Heart left ventricle (tissue), 16 donors: ENCODE measurements around the gene IARS1. TPM values are rescaled to one million over a fixed set of nuclear protein-coding genes. Genes with fewer than 3 reads are reported as not detected.

Source experiments
- ATAC-seq, 4 donors: fragments of 200-7000 bp; cut with Tn5 transposase; one replicate each; pipeline ENCODE4 v1.9.1; 2020 to 2022; ENCODE audit warnings: moderate library complexity in 4 of 4, mild to moderate bottlenecking in 3 of 4, moderate number of reproducible peaks in 1 of 4
- DNase-seq, 5 donors: peaks; one replicate each; pipeline ENCODE4 v3.0.0-alpha.2; 2020
- H3K27ac ChIP-seq, 12 donors: fragments of 200-600 bp; sonication (generic) in 4 of 12; one replicate each; pipeline versions ENCODE4 v1.5.0 to v1.8.0; 2016 to 2022; ENCODE audit warnings: mild to moderate bottlenecking in 2 of 12
- H3K27me3 ChIP-seq, 9 donors: fragments of 200-600 bp; sonication (generic) in 2 of 9; one replicate each; pipeline versions ENCODE4 v1.5.1 to v1.8.0; 2016 to 2022; ENCODE audit warnings: mild to moderate bottlenecking in 3 of 9
- H3K36me3 ChIP-seq, 9 donors: fragments of 200-600 bp; sonication (generic) in 2 of 9; one replicate each; pipeline versions ENCODE4 v1.5.0 to v1.8.0; 2018 to 2022; ENCODE audit warnings: mild to moderate bottlenecking in 2 of 9
- H3K4me1 ChIP-seq, 12 donors: fragments of 200-600 bp; sonication (generic) in 4 of 12; one replicate each; pipeline versions ENCODE4 v1.5.0 to v1.8.0; 2016 to 2022; ENCODE audit warnings: mild to moderate bottlenecking in 3 of 12
- H3K4me3 ChIP-seq, 12 donors: fragments of 200-600 bp; sonication (generic) in 4 of 12; one replicate each; pipeline versions ENCODE4 v1.5.0 to v1.8.0; 2017 to 2022; ENCODE audit warnings: mild to moderate bottlenecking in 9 of 12, moderate library complexity in 4 of 12
- H3K9me3 ChIP-seq, 12 donors: fragments of 200-600 bp; sonication (generic) in 4 of 12; one replicate each; pipeline versions ENCODE4 v1.5.0 to v1.8.0; 2016 to 2022; ENCODE audit warnings: mild to moderate bottlenecking in 1 of 12
- CTCF ChIP-seq, 12 donors: fragments of 200-600 bp; sonication (generic) in 4 of 12; IDR thresholded peaks; one replicate each; pipeline versions ENCODE4 v1.5.0 to v1.8.0; 2018 to 2022; ENCODE audit warnings: antibody characterized with exemption in 12 of 12, mild to moderate bottlenecking in 5 of 12
- POLR2A ChIP-seq, 2 donors: fragments of 450-650 bp; IDR thresholded peaks; one replicate each; pipeline ENCODE4 v1.6.1; 2017; ENCODE audit warnings: antibody characterized with exemption in 2 of 2, mild to moderate bottlenecking in 2 of 2, moderate library complexity in 2 of 2
- WGBS, 4 donors: extraction: QIAGEN DNeasy Blood & Tissue Kit in 2 of 4; methylation state at CpG; one replicate each; pipeline versions ENCODE4 v1.1.5 to v1.1.7; 2013 to 2018; 5-methylcytosine and 5-hydroxymethylcytosine counted together
- intact Hi-C, 10 donors: fragments of 100-400 bp; cut with DNase I; formaldehyde crosslinking; loops; one replicate each; pipeline versions ENCODE4 v1.11.1 to v1.14.2; 2022
- polyA plus RNA-seq, 2 donors: library from polyadenylated mRNA; stranded (reverse); fragments of 200-250 nt; gene quantifications; one replicate each; pipeline ENCODE4 v1.2.3, GENCODE V29; 2013
- total RNA-seq, 9 donors: library from RNA; depleted of rRNA in 2 of 9; stranded (reverse); fragments of >200 nt in 2 of 9; fragmentation: NEBNext Ultra II Directional in 3 of 9; extraction: Animal tissue kit (Norgen Biotek cat#: 25700) in 3 of 9; gene quantifications; one replicate each; pipeline versions ENCODE4 v1.1.0 to v1.2.4, GENCODE V29; 2016 to 2023
- donor health status: ischemic (EF 13 %, LVEDD 7.1; RV severe dilation, severe dysfunction).
- donor health status: healthy with polysubstance abuse.
- donor health status: DM: no; HTN: yes; CAD: no.
- donor health status: DM: no; HTN: no; CAD: no.
- donor health status: ischemic (EF 25% LVEDD 6.9; RV normal size, moderate dysfunction).
- donor health status: ischemic (EF 25% LVEDD 5.7; RV mildly dilated, moderate dysfunction).
- donor health status: healthy.
- donor health status: DM: yes; HTN: yes; CAD: no.
- donor health status: ischemic (EF 35%, LVEDD 5.7; RV mildly dilated, moderate dysfunction).
- donor health status: nonischemic (EF 11% LVEDD 7.7; RV severe dilation, severe dysfunction).
- donor health status: DM: yes; HTN: yes; CAD: no.
- donor health status: PGD.
- donor health status: ischemic (EF 29% LVEDD 5.4; RV normal size, mild dysfunction).
- donor health status: nonischemic (EF 23%, LVEDD 6.1; RV moderate dilation, normal function).

The IARS1 gene
- total and polyA plus RNA-seq, 11 donors, result 9.0 to 97.5 (median 68.1) TPM

GRCh38 chr9:92325991-92326500 lies 32.5 kb upstream of the IARS1 start:
- Histone ChIP-seq H3K27me3 (no peaks in the 10 kb centered on the region), H3K4me3 (peak overlapping the region; percentile 53 to 90 (median 80)), H3K27ac (peak overlapping the region; percentile 86 to 99 (median 96)), H3K9me3 (no peaks in the 10 kb centered on the region), H3K4me1 (peaks cover 0 to 31% (median 16%) of the 10 kb centered on the region in 12 donors), H3K36me3 (peaks cover 0 to 25% (median 22%) of the 10 kb centered on the region in 9 donors)
- intact Hi-C loops, result loop anchor here in 6 of 10 donors (1.0 to 10.0 kb wide), 8 partner anchors 109 to 439 kb away; partner anchors contain the start of genes BICD2 (in 1 of the 6) and IPPK (in 1 of the 6)
- ATAC-seq, result no peak
- WGBS, 4 donors, result 1 to 4% (median 2%) methylated on average over 10 to 30 of the region's 30 CpGs
- no peak for DNase-seq
- TF ChIP-seq POLR2A (IDR thresholded peaks at IDR 0.05), result no peak
- TF ChIP-seq CTCF (IDR thresholded peaks at IDR 0.05), result no peak

- TF ChIP-seq POLR2A (IDR thresholded peaks at IDR 0.05), result no peak
- Histone ChIP-seq H3K27ac (peak within 1 kb of the TSS; percentile 86 to 99 (median 96)), H3K4me1 (peaks cover 0 to 31% (median 16%) of the 10 kb centered on the region in 12 donors), H3K9me3 (no peaks in the 10 kb centered on the region), H3K4me3 (peak within 1 kb of the TSS; percentile 53 to 90 (median 80)), H3K36me3 (peaks cover 0 to 32% (median 28%) of the 10 kb centered on the region in 9 donors), H3K27me3 (no peaks in the 10 kb centered on the region)
- ATAC-seq (peak; percentile 98 to 99 (median 98)), DNase-seq (peak; percentile 86 to 91 (median 87))
- 0 to 1% (median 0%) methylated on average over 33 to 55 of the region's 55 CpGs for WGBS, 4 donors
- intact Hi-C loops, result loop anchor here in 6 of 10 donors (1.0 to 10.0 kb wide), 8 partner anchors 109 to 439 kb away; partner anchors contain the start of genes BICD2 (in 1 of the 6) and IPPK (in 1 of the 6)
Observed at GRCh38 chr9:92325269-92325990, 31.9 kb upstream of the IARS1 start, which contains the start of the genes CENPP and NOL8. TSS of gene CENPP (plus strand) at chr9:92325953. TSS of gene NOL8 (minus strand) at chr9:92325350. CDS start at chr9:92324161, 1,189 bp downstream.

DNA sequence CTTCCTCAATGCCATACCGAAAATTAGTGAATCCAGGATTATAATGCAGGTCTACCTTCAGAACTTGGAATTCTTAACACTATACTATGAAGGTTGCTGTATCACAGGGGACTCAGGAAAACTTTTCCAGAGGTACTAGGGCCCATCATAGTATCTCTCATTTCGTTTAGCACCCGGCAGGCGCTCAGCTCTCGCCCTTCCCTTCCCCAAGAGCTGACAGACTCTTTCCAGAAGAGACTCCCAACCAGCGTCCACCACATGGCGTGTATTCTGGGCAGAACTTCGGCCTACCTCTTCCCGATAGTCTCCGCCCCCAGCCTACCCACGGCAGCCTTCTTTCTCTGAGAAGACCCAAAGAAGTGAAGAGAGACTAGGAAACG lies 31.4 kb upstream of the IARS1 start:
- peak overlapping the region; percentile 53 to 90 (median 80) for H3K4me3 ChIP-seq
- peaks cover 0 to 31% (median 16%) of the 10 kb centered on the region in 12 donors for H3K4me1 ChIP-seq
- intact Hi-C loops, result loop anchor here in 6 of 10 donors (1.0 to 10.0 kb wide), 8 partner anchors 110 to 440 kb away; partner anchors contain the start of genes BICD2 (in 1 of the 6) and IPPK (in 1 of the 6)
- H3K27me3 ChIP-seq, result no peaks in the 10 kb centered on the region
- H3K9me3 ChIP-seq, result no peaks in the 10 kb centered on the region
- H3K27ac ChIP-seq, result peak overlapping the region; percentile 86 to 99 (median 96)
- TF ChIP-seq CTCF (IDR thresholded peaks at IDR 0.05) (no peak), POLR2A (IDR thresholded peaks at IDR 0.05) (peak in 1 of 2 donors; percentile 24)
- ATAC-seq (peak; percentile 47 to 55 (median 50)), DNase-seq (no peak)
- WGBS, 4 donors, result 0 to 1% (median 0%) methylated on average over 12 of the region's 12 CpGs
- H3K36me3 ChIP-seq, result peaks cover 0 to 37% (median 34%) of the 10 kb centered on the region in 9 donors

DNA sequence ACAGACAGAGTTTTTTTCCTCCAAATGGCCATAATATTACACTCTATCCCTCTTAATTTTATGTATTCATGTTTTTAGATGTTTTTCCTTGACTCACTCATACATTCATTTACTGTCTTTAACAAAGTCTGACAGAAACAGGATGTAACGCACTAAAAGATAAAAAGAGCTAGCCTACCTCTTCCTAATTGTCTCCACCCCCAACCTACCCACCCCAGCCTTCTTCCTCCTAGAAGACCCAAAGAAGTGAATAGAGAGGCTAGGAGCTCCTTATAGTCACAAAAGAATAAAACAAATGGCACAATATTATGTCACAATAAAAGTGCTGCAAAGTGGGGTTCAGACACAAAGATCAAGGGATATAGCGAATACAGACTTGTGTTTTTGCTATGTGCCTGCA lies 30.9 kb upstream of the IARS1 start:
- DNase-seq (no peak), ATAC-seq (no peak)
- Histone ChIP-seq H3K4me1 (peaks cover 0 to 31% (median 16%) of the 10 kb centered on the region in 12 donors), H3K27ac (peak overlapping the region in 6 of 12 donors; percentile 90 to 99 (median 95)), H3K27me3 (no peaks in the 10 kb centered on the region), H3K36me3 (peaks cover 0 to 42% (median 38%) of the 10 kb centered on the region in 9 donors), H3K9me3 (no peaks in the 10 kb centered on the region), H3K4me3 (peak overlapping the region; percentile 53 to 90 (median 80))
- WGBS, 4 donors, result 17 to 28% (median 22%) methylated on average over 2 of the region's 2 CpGs
- intact Hi-C loops, result loop anchor here in 3 of 10 donors (10.0 kb wide), 4 partner anchors 110 to 440 kb away; partner anchors contain the start of gene BICD2 (in 1 of the 3)
- TF ChIP-seq POLR2A (IDR thresholded peaks at IDR 0.05), result no peak
- no peak for TF ChIP-seq CTCF (IDR thresholded peaks at IDR 0.05)
